SKM-1 (cell line): ENCODE results near the gene RPLP2.
A peak's percentile ranks its signal among the peaks of the same experiment; 100 is the strongest.

Experiments used
- DNase-seq: peaks from one replicate; lab custom pipeline; 2025; ENCODE audit not compliant: unreplicated experiment; lab: John Stamatoyannopoulos, UW

Gene RPLP2

DNA sequence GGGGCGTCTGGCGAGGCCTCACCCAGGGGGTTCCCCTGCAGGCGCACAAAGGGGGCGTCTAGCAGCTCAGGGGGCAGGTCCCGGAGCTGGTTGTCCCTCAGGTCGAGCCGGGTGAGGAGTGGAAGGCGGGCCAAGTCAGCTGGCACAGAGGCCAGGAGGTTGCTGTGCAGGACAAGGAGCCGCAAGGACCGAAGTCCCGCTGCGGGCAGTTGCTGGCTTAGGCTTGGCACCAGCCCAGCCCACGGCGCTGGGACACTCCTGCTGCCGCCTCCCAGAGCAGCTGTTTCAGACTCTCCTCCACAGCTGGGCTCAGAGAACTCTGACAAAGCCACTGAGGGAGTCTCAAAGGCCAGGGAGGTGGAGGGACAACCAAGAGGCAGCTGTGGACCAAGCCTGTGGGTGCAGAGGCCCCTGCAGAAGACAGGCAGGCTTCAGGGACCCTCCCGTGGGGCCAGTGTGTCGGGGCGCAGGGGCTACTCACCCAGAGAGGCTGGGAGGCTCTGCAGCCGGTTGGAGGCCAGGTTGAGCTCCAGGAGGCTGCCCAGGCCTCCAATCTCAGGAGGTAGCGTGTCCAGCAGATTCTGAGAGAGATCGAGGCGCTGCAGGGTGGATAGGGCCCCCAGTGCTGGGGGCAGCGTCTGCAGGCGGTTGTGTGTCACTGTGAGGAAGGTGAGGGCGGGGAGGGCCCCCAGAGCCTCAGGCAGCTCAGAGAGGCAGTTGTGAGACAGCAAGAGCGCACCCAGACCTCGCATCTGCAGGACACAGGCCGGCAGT is 6.9 kb upstream of the RPLP2 start:
- DNase-seq = no peak

- no peak for DNase-seq
These were observed 6.4 kb upstream of the RPLP2 start for GRCh38 chr11:803467-803742.

GRCh38 chr11:803770-804598 is 5.8 kb upstream of the RPLP2 start:
- DNase-seq = no peak

GRCh38 chr11:804599-804964 is 5.2 kb upstream of the RPLP2 start:
- DNase-seq = no peak

- no peak for DNase-seq
These were observed 1.1 kb upstream of the RPLP2 start for GRCh38 chr11:808427-809286.

DNA sequence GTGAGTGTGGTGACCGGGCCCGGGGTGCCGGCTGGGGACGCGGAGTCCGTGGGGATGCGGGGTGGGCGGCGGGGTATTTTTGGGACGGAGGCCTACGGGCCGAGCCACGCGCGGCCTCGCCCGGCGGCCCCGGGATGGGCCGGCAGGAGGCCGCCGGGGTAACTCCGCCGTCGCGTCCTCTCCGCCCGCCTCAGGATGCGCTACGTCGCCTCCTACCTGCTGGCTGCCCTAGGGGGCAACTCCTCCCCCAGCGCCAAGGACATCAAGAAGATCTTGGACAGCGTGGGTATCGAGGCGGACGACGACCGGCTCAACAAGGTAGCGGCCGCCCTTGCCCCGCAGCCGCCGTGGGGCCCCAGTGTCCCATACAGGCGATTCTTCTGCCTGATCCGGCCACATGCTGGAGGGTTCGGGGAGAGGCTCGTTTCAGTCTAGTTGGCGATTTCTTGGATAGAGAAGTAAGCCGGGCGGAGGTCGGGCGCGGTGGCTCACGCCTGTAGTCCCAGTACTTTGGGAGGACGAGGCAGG is 337 bp downstream of the RPLP2 start:
- DNase-seq = no peak

- DNase-seq = no peak
These were observed 1.9 kb downstream of the RPLP2 start for GRCh38 chr11:811446-812245.

DNA sequence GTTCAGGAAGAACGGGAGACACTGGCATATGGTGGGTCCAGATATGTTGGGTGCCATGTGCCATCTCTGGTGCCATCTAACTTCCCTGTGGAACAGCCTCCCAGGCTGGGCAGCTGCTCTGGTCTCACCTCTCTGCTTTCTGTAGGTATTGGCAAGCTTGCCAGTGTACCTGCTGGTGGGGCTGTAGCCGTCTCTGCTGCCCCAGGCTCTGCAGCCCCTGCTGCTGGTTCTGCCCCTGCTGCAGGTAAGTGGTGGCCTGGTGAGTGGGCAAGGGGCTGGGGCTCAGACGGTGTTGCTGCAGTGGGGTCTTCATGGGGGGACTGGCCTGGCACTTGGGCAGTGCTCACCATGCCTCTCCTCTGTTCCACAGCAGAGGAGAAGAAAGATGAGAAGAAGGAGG is 2.6 kb downstream of the RPLP2 start:
- DNase-seq = no peak

DNA sequence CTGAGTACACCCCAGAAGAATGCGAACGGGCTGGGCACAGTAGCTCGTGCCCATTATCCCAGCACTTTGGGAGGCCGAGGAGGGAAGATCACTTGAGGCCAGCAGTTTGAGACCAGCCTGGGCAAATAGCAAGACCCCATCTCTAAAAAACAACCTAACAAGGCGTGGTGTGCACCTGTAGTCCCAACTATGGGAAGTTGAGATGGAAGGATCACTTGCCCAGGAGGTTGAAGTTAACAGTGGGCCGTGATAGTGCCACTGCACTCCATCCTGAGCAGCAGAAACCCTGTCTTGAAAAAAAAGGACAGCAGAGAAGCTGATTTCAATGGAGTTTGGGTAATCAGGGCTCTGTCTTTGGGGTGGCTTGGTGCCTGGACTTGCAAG is 3.3 kb downstream of the RPLP2 start:
- DNase-seq = no peak

DNA sequence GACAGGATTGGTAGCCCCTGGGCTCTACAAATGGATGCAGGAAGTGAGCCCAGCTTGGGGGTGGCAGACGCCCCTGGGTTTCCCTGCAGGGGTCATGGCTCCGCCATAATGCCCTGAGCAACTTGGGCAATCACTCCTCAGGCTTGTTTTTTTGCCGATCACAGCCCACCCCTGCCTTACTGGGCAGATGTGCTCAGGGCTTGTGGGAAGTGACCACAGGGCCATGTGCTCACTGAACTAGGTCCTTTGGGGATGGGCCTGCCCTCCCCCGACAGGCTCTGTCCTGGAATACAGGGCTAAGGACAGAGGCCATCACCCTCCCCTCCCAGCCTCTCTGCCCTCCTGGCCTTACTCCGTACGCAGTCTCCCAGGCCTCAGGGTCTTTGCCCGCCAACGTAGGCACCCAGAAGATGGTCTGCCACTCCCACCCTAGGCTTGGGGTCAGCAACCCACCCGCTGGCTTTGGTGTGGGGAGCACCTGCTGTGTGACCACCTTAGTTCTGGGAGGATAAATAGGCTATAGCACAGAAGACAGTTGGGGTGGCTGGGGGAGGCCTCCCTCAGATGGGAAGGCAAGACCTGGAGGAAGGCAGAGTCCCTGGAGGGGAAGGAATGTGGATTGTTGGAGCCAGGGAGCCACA is 3.8 kb downstream of the RPLP2 start:
- DNase-seq = no peak

DNA sequence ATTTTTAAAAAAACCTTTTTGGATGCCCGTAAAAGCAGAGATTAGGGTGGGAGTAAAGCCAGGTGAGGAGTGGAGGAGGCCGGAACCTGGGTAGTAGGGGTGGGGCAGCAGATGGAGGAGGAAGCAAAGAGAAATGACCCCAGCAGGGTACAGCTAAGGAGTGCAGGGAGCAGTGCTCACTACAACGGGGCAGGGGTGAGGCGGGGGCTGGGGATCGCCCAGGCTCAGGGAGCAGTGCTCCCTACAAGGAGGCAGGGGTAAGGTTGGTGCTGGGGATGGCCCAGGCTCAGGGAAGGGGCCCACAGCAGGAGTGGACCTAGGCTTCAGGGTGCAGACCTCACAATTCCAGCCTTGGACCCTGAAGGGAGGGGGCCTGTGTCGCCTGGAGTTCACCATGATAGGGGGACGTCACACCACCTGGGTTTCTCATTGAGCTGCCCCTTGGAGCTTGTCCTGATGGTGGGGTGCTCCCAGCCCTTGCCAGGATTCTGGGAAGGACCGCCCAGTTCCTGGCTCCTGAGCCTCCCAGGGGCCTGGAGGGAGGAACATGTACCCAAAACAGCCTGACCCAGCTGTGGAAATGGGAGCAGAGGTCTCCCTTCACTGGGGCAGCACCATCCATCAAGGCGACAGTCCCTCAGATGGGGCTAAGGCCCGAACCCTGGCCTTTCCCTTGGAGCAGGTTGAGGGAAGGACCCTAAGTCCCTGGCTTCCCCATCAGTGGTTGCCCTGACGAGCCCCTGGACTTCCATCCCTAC is 6.1 kb downstream of the RPLP2 start:
- no peak for DNase-seq

GRCh38 chr11:816433-816779 is 6.6 kb downstream of the RPLP2 start:
- no peak for DNase-seq

- DNase-seq = no peak
These were observed 8.8 kb downstream of the RPLP2 start, which contains the start of gene PNPLA2 for GRCh38 chr11:818396-819128. Gene PNPLA2 (plus strand): TSS chr11:818914. CDS start chr11:819719, 805 bp downstream.

DNA sequence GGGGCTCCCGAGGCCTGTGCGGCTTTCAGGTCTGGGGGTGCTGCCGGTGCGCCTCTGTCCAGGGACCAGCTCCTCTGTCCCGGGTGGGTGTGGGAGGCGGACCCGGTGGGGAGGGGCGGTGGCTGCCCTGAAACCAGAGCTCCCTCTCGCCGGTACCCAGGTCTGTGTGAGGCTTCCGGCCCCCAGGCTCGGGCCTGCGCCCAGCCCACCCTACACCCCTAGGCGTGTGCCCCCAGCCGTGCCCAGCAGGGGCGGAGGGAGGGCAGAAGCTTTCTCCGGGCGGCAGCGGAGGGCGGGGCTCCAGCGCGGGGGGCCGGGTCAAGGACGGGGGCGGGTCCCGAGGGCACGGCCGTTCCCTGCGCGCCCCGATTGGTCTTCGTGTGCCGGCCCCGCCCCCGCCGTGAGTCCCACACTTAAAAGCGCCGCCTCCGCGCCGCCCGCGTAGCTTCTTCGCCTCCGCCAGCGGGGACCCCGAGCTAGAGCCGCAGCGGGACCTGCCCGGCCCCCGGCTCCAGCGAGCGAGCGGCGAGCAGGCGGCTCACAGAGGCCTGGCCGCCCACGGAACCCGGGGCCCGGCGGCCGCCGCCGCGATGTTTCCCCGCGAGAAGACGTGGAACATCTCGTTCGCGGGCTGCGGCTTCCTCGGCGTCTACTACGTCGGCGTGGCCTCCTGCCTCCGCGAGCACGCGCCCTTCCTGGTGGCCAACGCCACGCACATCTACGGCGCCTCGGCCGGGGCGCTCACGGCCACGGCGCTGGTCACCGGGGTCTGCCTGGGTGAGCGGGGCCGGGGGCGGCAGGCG is 9.6 kb downstream of the RPLP2 start:
- DNase-seq = peak; percentile 84

DNA sequence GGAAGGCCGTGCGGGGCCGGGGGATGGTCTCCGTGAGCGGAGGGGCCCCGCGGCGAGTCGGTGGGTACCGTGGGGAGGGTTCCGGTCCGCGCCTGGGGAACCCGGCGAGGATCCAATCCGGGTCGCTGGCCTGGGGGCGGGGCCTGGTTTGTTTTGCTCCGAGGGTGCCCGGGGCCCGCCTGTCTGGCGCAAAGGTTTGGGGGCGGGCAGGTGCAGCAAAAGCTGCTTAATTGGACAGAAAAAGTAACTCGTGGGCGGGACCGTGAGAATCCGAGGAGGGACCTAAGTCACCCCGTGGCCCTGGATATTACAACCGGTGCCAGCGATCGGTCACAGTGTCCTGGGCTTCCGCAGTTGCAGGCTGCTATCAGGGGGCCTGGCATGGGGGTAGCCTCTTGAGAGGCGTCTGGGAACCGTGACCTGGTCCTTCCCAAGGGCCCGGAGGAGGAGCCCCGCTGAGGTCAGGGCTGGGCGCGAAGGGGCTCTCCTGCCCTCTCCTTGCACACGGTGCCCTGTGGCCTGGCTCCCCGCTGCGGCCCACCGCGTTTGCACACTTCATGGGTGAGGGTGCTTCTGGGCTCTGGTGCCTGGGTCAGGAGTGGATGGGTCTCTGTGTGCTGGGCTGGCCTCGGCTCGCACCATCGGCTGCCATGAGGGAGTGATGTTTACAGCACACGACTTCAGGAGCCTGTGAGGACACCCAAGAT is 10.3 kb downstream of the RPLP2 start:
- DNase-seq = peak; percentile 64

GRCh38 chr11:820655-821511 is 11.1 kb downstream of the RPLP2 start:
- no peak for DNase-seq
